ENCODE data around the gene FHIT. TPM values are rescaled to one million over a fixed set of nuclear protein-coding genes. Genes with fewer than 3 reads are reported as not detected.
"Not testable (repeated sequence)": the region's sequence is repeated elsewhere in the genome, so short reads cannot be mapped to it uniquely, and the experiment has no call there.

The FHIT gene
- total RNA-seq, 1 experiment from 2014 or later = 7.8 TPM

DNA sequence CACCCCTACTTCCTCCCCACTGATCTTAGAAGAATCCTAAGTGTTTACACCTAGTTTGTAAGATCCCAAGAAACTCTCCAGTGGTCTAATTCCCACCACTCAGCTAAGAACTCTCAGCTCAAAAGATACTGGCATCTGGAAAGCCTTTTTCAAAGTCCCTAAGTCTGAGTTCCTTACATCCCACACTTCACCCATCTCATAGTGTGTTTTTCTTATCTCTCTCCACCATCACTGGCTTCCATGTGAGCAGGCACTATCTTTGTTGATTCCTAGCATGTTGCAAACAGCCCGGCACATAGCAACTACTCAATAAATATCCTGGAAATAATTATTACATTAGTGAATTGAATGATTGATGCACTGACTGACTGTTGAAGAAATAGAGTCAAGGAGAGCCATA, 173.7 kb downstream of the FHIT start:
- in situ Hi-C loops (cut with HindIII; ENCODE audit: low sequenced_read_pairs) = no loop called here

DNA sequence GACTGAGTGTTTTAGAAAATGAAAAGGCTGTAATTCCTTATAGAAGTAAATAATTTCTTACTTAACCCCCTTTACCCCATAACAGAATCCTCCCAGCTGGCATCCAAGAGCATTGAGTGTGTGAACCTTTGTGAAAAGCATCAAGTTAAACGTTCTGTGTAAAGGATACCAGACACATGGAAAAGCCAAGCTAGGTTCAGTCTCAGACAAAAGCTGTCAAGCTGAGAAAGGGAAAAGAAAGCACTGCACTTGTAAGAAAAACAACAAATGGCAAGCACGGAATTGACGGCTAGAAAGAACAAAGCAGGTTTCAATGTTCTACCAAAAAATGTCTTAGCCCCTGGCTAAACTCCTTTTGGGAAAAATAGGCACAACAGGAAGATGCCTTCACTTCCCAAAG, 176.5 kb downstream of the FHIT start:
- in situ Hi-C loops (cut with HindIII; ENCODE audit: low sequenced_read_pairs) = no loop called here

More for the DNA sequence above, 173.7 kb downstream of the FHIT start:
- no peak for DNase-seq (ENCODE audit: low spot score)

DNA sequence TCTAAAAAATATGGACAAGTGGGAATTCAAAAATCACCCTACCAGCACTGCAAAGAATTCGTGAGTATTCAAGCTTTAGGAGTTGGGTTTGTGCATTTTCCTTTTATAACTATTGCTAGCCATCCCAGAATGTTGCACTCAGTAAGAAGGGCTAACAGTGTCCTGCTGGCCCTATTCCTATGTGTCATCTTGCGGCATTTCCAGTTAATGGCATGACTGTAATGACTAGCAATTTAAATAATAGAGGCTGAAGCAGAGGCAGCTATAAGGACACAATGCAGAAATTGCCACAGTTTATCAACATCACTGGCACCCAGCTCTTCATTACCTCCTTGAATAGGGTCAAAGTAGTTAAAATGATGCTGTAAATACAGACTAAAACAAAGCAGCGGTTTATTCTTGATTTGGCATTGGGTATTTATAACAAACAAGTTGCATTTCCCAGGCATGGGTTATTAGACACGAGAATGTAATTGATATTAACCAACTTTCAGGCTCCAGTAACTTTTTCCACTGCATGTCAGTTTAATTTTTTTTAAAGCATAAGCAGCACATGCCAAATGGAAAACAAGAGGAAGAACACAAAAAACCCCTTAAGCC, 177.6 kb downstream of the FHIT start:
- no peak for DNase-seq (ENCODE audit: low spot score)
- in situ Hi-C loops (cut with HindIII; ENCODE audit: low sequenced_read_pairs) = no loop called here

More for the DNA sequence above, 176.5 kb downstream of the FHIT start:
- no peak for DNase-seq (ENCODE audit: low spot score)

DNA sequence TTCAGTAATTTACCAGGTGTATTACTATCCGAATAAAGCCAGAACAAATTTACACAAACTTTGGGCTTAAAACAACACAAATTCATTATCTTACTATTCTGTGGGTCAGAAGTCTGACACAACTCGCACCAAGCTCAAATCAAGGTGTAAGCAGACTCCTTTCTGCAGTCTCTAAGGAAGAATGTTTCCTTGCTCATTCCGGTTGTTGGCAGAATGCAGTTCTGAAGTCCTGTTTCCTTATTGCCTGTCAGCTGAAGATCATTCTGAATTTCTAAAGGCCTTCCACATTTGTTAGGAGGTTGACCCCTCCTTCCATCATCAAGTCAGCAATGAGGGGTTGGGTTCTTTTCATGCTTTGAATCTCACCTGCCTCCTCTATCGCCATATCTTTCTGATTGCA, 183.2 kb downstream of the FHIT start:
- in situ Hi-C loops (cut with HindIII; ENCODE audit: low sequenced_read_pairs) = no loop called here
- DNase-seq (ENCODE audit: low spot score) = no peak

DNA sequence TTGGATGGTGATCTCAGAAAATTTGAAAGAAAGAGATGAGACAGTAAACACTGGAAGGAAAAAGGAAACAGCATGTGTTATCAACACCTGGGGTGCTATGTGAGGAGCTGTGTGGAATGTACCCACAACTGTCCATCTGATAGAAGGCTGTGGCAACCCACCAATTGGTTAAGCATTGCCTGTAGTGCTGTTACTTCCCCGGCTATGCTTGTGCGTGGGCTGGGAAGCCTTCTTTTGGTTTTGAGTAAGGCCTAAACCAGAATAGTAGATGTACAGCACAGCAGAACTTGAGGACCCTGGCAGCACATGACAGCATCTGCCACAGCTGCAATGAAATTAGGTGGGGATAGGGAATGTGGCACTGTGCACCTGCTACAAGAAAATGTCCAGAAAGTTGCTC, 184.5 kb downstream of the FHIT start:
- in situ Hi-C loops (cut with HindIII; ENCODE audit: low sequenced_read_pairs) = no loop called here
- DNase-seq (ENCODE audit: low spot score) = no peak

DNA sequence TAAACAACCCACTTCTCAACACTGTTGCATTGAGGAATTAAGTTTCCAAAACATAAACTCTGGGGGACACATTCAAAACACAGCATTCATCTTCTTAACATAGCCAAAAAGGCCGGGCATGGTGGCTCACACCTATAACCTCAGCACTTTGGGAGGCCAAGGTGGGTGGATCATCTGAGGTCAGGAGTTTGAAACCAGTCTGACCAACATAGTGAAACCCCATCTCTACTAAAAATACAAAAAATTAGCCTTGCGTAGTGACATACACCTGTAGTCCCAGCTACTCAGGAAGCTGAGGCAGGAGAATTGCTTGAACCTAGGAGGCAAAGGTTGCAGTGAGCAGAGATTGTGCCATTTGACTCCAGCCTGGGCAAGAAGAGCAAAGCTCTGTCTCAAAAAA, 185.0 kb downstream of the FHIT start:
- in situ Hi-C loops (cut with HindIII; ENCODE audit: low sequenced_read_pairs); DNase-seq (ENCODE audit: low spot score): not testable (repeated sequence)

DNA sequence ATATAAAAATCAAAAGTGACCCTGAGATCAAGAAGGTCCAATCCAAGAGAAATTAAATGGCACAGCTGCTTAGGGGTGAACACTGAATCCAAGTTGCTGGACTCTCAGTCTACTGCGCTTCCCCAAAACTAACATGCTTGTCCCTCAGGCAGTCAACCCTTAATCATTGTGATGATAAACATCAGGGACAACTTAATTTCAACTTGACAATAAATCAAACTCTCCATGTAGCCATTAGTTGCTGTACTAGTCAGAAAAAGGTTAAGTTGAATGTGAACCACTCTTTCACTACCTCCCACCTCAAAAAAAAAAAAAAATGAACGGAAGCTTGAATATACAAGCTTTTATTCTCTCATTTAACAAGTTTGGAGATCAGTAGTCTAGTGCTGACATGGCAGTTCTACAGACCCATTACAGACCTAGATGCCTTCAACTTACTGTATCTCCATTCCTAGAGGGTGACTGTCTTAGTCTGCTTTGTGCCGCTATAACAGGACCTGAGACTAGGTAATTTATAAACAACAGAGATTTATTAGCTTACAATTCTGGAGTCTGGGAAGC, 185.7 kb downstream of the FHIT start:
- in situ Hi-C loops (cut with HindIII; ENCODE audit: low sequenced_read_pairs) = no loop called here

DNA sequence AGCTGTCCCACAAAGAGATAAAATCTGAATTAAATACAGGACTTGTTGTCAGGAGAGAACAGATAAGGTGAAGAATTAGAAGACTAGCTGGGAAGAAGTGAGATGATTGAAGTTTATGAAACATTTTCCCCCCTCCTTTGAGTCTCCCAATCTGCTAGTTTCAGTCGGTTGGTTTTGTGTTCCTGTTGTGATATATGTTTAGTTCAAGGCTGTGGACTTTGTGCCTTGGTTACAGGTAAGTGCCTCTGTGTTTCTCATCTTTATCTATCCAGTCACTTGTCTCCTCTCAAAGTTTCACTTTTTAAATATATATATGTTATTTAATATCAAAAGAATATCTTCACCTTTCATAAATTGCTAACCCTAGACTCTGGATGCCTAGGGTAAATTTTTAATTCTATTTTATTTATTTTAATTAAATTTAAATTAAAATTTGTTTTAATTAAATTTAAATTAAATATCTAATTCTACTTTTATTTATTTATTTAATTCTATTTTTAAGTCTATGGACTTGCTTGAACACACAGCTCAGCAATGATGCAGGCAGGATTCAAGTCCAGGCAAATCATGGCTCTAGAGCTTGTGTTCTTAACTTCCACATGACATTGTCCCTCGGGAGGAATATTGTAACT, 190.0 kb downstream of the FHIT start:
- DNase-seq (ENCODE audit: low spot score) = no peak
- in situ Hi-C loops (cut with HindIII; ENCODE audit: low sequenced_read_pairs) = no loop called here

More for the DNA sequence above, 185.7 kb downstream of the FHIT start:
- DNase-seq (ENCODE audit: low spot score) = no peak

DNA sequence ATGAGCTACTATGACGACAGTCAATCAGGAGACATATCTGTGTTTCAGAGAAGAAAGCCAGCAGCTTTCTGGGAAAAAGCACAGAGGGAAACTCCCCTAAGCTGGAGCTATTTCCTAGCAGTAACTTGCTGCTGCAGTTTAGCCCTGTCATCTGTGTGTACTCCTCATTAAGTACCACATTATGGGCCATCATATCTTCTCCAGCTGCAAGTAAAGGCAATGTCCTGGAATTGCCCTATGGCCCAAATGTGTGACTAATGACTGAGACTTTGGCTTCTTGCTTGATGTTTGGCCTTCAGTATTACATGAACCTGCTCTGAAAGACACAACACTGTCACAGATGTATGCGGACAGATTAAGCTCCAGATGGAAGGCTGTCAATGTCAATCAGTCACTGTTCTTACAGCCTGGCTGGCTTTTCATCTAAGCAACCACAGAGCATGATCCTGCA, 190.8 kb downstream of the FHIT start:
- in situ Hi-C loops (cut with HindIII; ENCODE audit: low sequenced_read_pairs) = no loop called here
- DNase-seq (ENCODE audit: low spot score) = no peak

DNA sequence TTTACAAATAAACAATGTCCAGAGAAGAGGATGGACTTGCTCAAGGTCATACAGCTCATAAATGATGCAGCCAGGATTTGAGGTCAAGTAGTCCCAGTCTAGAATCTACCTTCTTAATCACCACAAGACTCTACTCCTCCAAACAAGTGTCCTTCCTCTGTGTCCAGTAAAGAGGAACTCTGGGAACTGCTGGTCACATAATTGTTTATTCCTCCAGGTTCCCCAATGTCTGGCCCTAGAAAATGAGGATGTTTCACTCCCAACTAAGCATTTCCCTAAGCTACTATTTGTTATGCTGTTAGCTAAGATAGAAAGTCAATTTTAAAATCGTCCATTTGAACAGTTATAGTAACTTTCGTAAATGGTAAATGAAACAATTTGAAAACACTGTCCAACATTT, 192.4 kb downstream of the FHIT start:
- in situ Hi-C loops (cut with HindIII; ENCODE audit: low sequenced_read_pairs) = no loop called here
- DNase-seq (ENCODE audit: low spot score) = no peak

DNA sequence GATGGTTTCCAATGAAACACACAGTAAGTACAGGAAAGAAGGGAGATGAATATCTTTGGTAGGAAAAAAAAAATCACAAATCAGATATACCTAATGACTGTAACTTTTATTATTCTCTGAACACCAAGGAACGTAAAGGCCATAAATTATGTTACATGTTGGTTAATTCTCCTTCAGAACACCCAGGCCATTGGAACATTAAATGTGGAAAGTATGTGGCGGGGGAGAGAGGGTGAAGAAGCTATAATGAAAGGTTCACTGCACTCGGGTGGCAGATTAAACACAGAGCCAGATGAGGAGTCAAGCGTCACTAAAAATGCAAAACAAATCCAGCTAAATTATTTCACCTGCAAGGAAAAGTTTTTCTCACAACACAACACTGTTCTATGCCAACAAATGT, 193.8 kb downstream of the FHIT start:
- DNase-seq (ENCODE audit: low spot score) = no peak
- in situ Hi-C loops (cut with HindIII; ENCODE audit: low sequenced_read_pairs) = no loop called here

DNA sequence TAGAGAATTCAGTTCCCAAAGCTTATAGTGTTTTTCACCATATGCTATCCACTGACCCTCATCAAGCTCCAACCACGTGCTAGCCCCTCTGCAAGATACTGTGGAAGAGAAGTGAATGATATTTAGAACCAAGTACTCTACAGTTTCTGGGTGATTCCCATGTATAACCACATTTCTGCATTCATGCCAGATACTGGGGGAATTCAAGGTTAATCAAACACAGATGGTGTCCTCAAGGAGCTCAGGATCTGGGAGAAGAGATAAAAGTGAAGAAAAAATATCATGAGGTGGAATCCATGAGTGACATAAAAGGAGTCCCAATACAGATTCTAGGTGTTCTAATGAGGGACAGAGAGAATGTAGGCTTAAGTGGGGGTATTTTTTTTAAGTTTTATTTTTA, 195.8 kb downstream of the FHIT start:
- in situ Hi-C loops (cut with HindIII; ENCODE audit: low sequenced_read_pairs) = no loop called here
- DNase-seq (ENCODE audit: low spot score) = no peak

DNA sequence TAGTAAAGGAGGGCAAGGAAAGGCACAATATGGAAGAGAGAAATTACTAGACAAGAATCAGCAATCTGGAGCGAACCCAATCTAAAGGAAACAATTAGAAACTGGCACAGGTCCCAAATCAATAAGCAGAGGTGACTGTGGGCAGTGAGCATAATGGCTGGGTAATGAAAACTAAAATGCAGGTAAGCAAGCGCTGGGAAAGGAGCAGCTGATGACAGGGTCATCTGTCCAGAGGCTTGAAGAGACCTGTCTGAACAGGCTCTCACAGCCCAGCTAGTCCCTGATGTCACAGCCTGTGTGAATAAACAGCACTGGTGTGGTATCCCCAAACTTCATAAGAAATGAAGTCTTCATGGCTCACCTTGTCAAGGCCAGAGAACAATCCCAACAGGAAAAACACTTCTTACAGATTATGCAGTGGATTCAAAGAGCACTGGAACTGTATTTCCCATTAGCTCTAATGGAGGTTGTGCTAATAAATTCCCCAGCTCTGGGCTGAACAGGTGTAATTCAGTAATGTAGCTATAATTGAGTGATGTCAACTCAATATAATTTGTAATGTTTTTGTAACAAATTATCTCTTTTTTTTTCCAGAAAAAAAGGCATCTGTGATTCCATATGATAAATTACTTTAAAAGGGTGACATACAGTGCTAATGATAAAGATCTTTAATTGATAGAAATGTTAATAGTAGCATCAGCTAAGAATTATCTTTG, 197.3 kb downstream of the FHIT start:
- in situ Hi-C loops (cut with HindIII; ENCODE audit: low sequenced_read_pairs) = no loop called here
- DNase-seq (ENCODE audit: low spot score) = no peak

DNA sequence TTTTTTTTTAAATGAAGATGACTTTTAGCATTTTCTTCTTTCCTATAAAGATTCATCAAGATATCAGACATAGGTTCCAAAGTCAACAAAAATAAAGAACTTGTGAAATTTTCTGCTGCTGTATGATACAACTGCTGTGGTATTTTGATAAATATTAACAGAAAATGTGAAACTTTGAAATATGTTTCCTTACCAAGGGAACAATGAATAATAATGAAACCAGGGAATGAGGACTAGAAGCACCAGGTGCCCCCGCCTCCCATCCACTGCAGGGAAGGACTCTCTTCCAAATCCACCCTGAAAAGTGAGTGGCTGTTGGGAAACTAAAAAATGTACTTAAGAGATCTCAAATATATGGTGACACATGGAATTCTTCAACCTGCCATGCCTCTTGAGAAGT, 198.4 kb downstream of the FHIT start:
- in situ Hi-C loops (cut with HindIII; ENCODE audit: low sequenced_read_pairs) = no loop called here
- no peak for DNase-seq (ENCODE audit: low spot score)

DNA sequence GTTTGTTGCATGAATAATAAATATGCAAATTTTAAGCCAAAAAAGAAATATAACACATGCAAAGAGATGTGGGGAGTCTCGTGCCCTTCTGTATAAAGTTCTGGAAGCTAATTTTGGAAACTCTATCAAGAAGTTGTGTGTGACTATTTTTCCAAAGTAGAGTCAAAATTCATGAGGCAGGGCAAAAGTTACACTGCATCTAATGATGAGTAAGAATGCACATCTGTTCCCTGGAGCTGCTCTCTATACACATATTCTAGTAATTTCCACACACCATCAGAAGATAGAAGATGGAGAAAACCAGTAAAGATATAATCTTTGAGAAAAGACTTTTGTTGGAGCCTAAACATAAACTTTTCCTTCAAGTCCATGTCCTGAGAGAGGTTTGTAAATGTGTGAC, 199.6 kb downstream of the FHIT start:
- no peak for DNase-seq (ENCODE audit: low spot score)
- in situ Hi-C loops (cut with HindIII; ENCODE audit: low sequenced_read_pairs) = no loop called here

DNA sequence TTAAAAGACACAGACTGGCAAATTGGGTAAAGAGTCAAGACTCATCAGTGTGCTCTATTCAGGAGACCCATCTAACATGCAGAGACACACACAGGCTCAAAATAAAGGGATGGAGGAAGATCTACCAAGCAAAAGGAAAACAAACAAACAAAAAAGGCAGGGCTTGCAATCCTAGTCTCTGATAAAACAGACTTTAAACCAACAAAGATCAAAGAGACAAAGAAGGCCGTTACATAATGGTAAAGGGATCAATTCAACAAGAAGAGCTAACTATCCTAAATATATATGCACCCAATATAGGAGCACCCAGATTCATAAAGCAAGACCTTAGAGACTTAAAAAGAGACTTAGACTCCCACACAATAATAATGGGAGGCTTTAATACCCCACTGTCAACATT, 206.1 kb downstream of the FHIT start:
- DNase-seq (ENCODE audit: low spot score); in situ Hi-C loops (cut with HindIII; ENCODE audit: low sequenced_read_pairs): not testable (repeated sequence)

DNA sequence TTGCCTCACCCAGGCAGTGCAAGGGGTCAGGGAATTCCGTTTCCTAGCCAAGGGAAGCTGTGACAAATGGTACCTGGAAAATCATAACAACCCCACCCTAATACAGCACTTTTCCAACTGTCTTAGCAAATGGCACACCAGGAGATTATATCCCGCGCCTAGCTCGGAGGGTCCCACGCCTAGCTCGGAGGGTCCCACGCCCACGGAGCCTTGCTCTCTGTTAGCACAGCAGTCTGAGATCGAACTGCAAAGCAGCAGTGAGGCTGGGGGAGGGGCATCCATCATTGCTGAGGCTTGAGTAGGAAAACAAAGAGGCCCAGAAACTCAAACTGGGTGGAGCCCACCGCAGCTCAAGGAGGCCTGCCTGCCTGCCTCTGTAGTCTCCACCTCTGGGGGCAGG, 208.1 kb downstream of the FHIT start:
- in situ Hi-C loops (cut with HindIII; ENCODE audit: low sequenced_read_pairs) = no loop called here
- DNase-seq (ENCODE audit: low spot score) = no peak

DNA sequence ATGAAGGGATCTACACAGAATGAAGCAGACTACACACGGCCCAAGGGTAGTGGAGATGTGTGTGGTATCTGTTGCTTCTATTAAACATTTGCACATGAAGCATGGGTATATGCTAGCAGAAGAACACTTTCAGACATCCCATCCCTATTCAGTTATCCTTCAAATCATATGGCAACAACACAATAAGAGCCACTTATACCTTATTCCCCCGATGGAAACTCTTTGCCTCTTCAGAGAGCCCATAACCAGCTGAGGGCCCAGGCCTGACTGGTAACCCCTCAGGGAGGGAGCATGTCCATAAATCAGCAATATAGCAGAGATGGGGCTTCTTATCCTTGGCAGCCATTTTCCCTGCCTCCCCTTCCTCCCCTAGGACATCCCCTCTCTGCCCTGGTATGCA, 210.6 kb downstream of the FHIT start:
- no peak for DNase-seq (ENCODE audit: low spot score)
- in situ Hi-C loops (cut with HindIII; ENCODE audit: low sequenced_read_pairs) = no loop called here

DNA sequence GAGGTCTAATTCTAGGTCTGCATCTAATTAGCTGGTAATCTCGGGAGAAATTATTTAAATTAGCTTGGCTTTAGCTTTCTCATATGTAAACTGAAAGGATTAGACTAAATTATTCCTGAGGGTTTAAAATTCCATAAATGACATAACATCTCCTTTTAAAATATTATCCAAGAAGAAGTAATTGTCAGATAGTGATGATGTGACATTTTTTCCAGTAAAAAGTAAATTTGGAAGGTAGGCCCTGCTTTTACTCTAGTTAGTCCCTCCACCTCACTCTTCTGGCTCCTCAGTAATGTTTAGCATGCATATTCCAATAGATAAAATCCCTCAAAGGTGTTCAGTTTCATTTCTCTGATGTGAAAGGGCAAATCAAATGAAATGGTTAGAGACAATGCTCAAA, 215.7 kb downstream of the FHIT start:
- DNase-seq (ENCODE audit: low spot score) = no peak
- in situ Hi-C loops (cut with HindIII; ENCODE audit: low sequenced_read_pairs) = no loop called here

DNA sequence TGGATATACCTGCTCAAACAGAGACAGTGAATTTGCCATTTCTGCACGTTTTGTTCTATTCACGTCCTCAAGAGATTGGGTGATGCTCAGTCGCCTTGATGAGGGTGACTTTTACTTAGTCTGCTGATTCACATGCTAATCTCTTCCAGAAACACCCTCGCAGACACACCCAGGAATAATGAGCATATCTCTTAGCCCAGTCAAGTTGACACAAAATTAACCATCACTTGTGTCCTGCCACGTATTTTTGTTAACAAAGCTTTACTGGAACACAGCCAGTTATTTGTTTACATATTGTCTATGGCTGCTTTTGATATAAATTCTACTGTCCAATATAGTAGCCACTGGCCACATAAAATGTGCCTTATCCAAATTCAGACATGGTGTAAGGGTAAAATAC, 218.3 kb downstream of the FHIT start:
- in situ Hi-C loops (cut with HindIII; ENCODE audit: low sequenced_read_pairs) = no loop called here
- no peak for DNase-seq (ENCODE audit: low spot score)
